SK-N-SH (cell line): Measurements from ENCODE around the gene LRSAM1. TPM values are rescaled to one million over a fixed set of nuclear protein-coding genes. Genes with fewer than 3 reads are reported as not detected.

Experiments
- CTCF ChIA-PET: fragments of 300-600, 350-600 bp; formaldehyde crosslinking; extraction: SDS; loops from one replicate; lab custom pipeline; 2021; lab: Yijun Ruan, JAX
- POLR2A ChIA-PET: fragments of 350-600 bp; sonication (Branson Sonifier 250); formaldehyde crosslinking; extraction: SDS; loops from one replicate; lab custom pipeline; 2020; ENCODE audit warnings: antibody characterized with exemption, inconsistent platforms; lab: Yijun Ruan, JAX
- DNase-seq: peaks from one replicate; pipeline ENCODE4 v3.0.0; 2012
- H2AFZ ChIP-seq: fragments of 200-600 bp; sonication (generic); 2 replicates; pipeline ENCODE4 v1.8.1; 2016; ENCODE audit warnings: antibody characterized with exemption, mild to moderate bottlenecking, low read depth
- H3F3A ChIP-seq: fragments of 200-600 bp; sonication (generic); replicated peaks from 2 replicates; pipeline ENCODE3; 2016; ENCODE audit warnings: antibody characterized with exemption, mild to moderate bottlenecking; ENCODE audit not compliant: insufficient read depth
- H3K27ac ChIP-seq, 2 experiments: fragments of 200-500 bp in 1 of 2; fragments of 200-600 bp in 1 of 2; sonication (Bioruptor generic) in 1 of 2; sonication (generic), shearing (Covaris generic) in 1 of 2; 2 replicates each; pipeline versions ENCODE4 v1.5.1 to v1.6.1; 2014 to 2016; ENCODE audit warnings: low read depth in 2 of 2, inconsistent platforms in 1 of 2, low read length in 1 of 2, mild to moderate bottlenecking in 1 of 2, mixed read lengths in 1 of 2
- H3K27me3 ChIP-seq: fragments of 200-600 bp; sonication (generic), shearing (Covaris generic); 2 replicates; pipeline ENCODE4 v1.6.1; 2016; ENCODE audit warnings: mixed run types; ENCODE audit not compliant: insufficient read depth
- H3K36me3 ChIP-seq, 2 experiments: fragments of 200-500 bp in 1 of 2; fragments of 200-600 bp in 1 of 2; sonication (Bioruptor generic) in 1 of 2; sonication (generic) in 1 of 2; replicated peaks in 1 of 2; 2 replicates each; pipeline versions ENCODE3 to v1.5.1; 2014 to 2016; ENCODE audit warnings: low read length in 1 of 2, mild to moderate bottlenecking in 1 of 2; ENCODE audit not compliant: insufficient read depth in 2 of 2, control insufficient read depth in 1 of 2
- H3K4me1 ChIP-seq, 2 experiments: fragments of 200-500 bp in 1 of 2; fragments of 200-600 bp in 1 of 2; sonication (Bioruptor generic) in 1 of 2; sonication (generic), shearing (Covaris generic) in 1 of 2; 2 replicates each; pipeline versions ENCODE4 v1.5.1 to v1.6.1; 2014 to 2016; ENCODE audit warnings: low read depth in 1 of 2, low read length in 1 of 2, mixed run types in 1 of 2; ENCODE audit not compliant: insufficient read depth in 2 of 2, control insufficient read depth in 1 of 2
- H3K4me2 ChIP-seq: fragments of 200-600 bp; sonication (generic), shearing (Covaris generic); 2 replicates; pipeline ENCODE4 v1.6.1; 2017; ENCODE audit warnings: mixed run types
- H3K4me3 ChIP-seq, 2 experiments: fragments of 200-500 bp in 1 of 2; fragments of 200-600 bp in 1 of 2; sonication (Bioruptor generic) in 1 of 2; sonication (generic), shearing (Covaris generic) in 1 of 2; 2 replicates each; pipeline versions ENCODE4 v1.5.1 to v1.8.1; 2014 to 2016; ENCODE audit warnings: low read depth in 2 of 2, inconsistent platforms in 1 of 2, low read length in 1 of 2, mild to moderate bottlenecking in 1 of 2, mixed read lengths in 1 of 2, moderate library complexity in 1 of 2
- H3K79me2 ChIP-seq: fragments of 200-600 bp; sonication (generic); 2 replicates; pipeline ENCODE4 v1.8.1; 2017; ENCODE audit warnings: mild to moderate bottlenecking; ENCODE audit not compliant: insufficient read depth
- H3K9ac ChIP-seq: fragments of 200-600 bp; sonication (generic); 2 replicates; pipeline ENCODE4 v1.6.1; 2017; ENCODE audit warnings: mixed run types
- H3K9me2 ChIP-seq: fragments of 200-600 bp; sonication (generic); 2 replicates; pipeline ENCODE4 v1.6.1; 2017; ENCODE audit warnings: mixed run types
- H3K9me3 ChIP-seq: fragments of 200-600 bp; sonication (generic); 2 replicates; pipeline ENCODE4 v1.6.1; 2017; ENCODE audit warnings: mixed run types, mild to moderate bottlenecking, moderate library complexity
- H4K20me1 ChIP-seq: fragments of 200-600 bp; sonication (generic); 2 replicates; pipeline ENCODE4 v1.6.1; 2017; ENCODE audit warnings: mild to moderate bottlenecking, mixed run types; ENCODE audit not compliant: insufficient read depth
- CTCF ChIP-seq: fragments of 200-600 bp; sonication (generic); IDR thresholded peaks from 2 replicates; pipeline ENCODE4 v1.6.1; 2017; ENCODE audit warnings: antibody characterized with exemption, mild to moderate bottlenecking, moderate library complexity
- EP300 ChIP-seq, 2 experiments: IDR thresholded peaks; 2 replicates each; pipeline versions ENCODE4 v1.4.0 to v1.6.1; 2012; ENCODE audit warnings: borderline replicate concordance in 1 of 2, low read depth in 1 of 2, low read length in 1 of 2
- FOSL2 ChIP-seq: IDR thresholded peaks from 2 replicates; pipeline ENCODE4 v1.4.0; 2012; ENCODE audit warnings: low read depth, mild to moderate bottlenecking, moderate library complexity, borderline replicate concordance
- FOXM1 ChIP-seq: IDR thresholded peaks from 2 replicates; pipeline ENCODE4 v1.4.0; 2012; ENCODE audit warnings: low read depth, mild to moderate bottlenecking
- MEF2A ChIP-seq: IDR thresholded peaks from 2 replicates; pipeline ENCODE4 v1.4.0; 2012; ENCODE audit warnings: low read depth, borderline replicate concordance
- MXI1 ChIP-seq: IDR thresholded peaks from 2 replicates; pipeline ENCODE4 v1.6.1; 2012; ENCODE audit warnings: mild to moderate bottlenecking, low read depth, low read length, improper control_type of control experiment
- NRF1 ChIP-seq: IDR thresholded peaks from 2 replicates; pipeline ENCODE4 v1.6.1; 2012; ENCODE audit warnings: low read depth, mild to moderate bottlenecking, low read length
- POLR2AphosphoS5 ChIP-seq: IDR thresholded peaks from 2 replicates; pipeline ENCODE4 v1.6.1; 2012; ENCODE audit warnings: low read depth, low read length
- RAD21 ChIP-seq: IDR thresholded peaks from 2 replicates; pipeline ENCODE4 v1.6.1; 2012; ENCODE audit warnings: mild to moderate bottlenecking, low read length
- RCOR1 ChIP-seq: fragments of 150-350 bp; IDR thresholded peaks from 2 replicates; pipeline ENCODE4 v1.6.1; 2017; ENCODE audit warnings: antibody characterized with exemption, low read length
- REST ChIP-seq: IDR thresholded peaks from 2 replicates; pipeline ENCODE4 v1.6.1; 2012; ENCODE audit warnings: mild to moderate bottlenecking, low read depth, low read length, moderate library complexity
- RFX5 ChIP-seq: IDR thresholded peaks from 2 replicates; pipeline ENCODE4 v1.6.1; 2012; ENCODE audit warnings: mild to moderate bottlenecking, improper control_type of control experiment, low read length
- SMC3 ChIP-seq: IDR thresholded peaks from 2 replicates; pipeline ENCODE4 v1.6.1; 2012; ENCODE audit warnings: low read depth, low read length, improper control_type of control experiment
- TAF1 ChIP-seq: IDR thresholded peaks from 2 replicates; pipeline ENCODE4 v1.6.1; 2012; ENCODE audit warnings: low read depth, mild to moderate bottlenecking, low read length, moderate library complexity, borderline replicate concordance
- TEAD4 ChIP-seq: IDR thresholded peaks from 2 replicates; pipeline ENCODE4 v1.4.0; 2012; ENCODE audit warnings: mild to moderate bottlenecking, borderline replicate concordance; ENCODE audit not compliant: insufficient read depth
- USF2 ChIP-seq: fragments of 150-350 bp; IDR thresholded peaks from 2 replicates; pipeline ENCODE4 v1.6.1; 2017; ENCODE audit warnings: antibody characterized with exemption, low read length, low read depth, borderline replicate concordance
- WGBS: methylation state at CpG from one replicate; pipeline ENCODE4 v1.1.6; 2017; ENCODE audit warnings: low lambda C conversion rate; 5-methylcytosine and 5-hydroxymethylcytosine counted together
- polyA plus RNA-seq, 3 experiments: library from polyadenylated mRNA; depleted of rRNA; stranded (reverse); fragments of >200 nt; gene quantifications; 2 replicates each; pipeline ENCODE4 v1.2.3, GENCODE V29; 2012

The LRSAM1 gene
- polyA plus RNA-seq, 1 of the 3 experiments (the other 2 are of a cell fraction), result 8.0 TPM

- TF ChIP-seq SMC3, result no peak
- no peak for TF ChIP-seq POLR2AphosphoS5
- no peak for TF ChIP-seq NRF1
- no peak for TF ChIP-seq REST
- TF ChIP-seq RFX5, result no peak
- TF ChIP-seq CTCF, result no peak
- Histone ChIP-seq H3K9me3 (no peaks in the 10 kb centered on the region), H3K9ac (no peak overlapping the region), H3K27me3 (no peaks in the 10 kb centered on the region), H3F3A (no peaks in the 10 kb centered on the region), H3K4me2 (no peak overlapping the region), H3K27ac (no peak overlapping the region), H3K79me2 (peaks cover 13% of the 10 kb centered on the region; the same call in 1 of the 2 replicates), H3K4me3 (no peak overlapping the region), H3K9me2 (no peaks in the 10 kb centered on the region), H2AFZ (no peak overlapping the region), H4K20me1 (no peaks in the 10 kb centered on the region), H3K4me1 (peaks cover 0 to 13% of the 10 kb centered on the region in 2 experiments; a peak in 1 of 4 replicates), H3K36me3 (peaks cover 17 to 43% of the 10 kb centered on the region in 2 experiments)
- POLR2A ChIA-PET, result interaction anchor here (0.6 kb wide), 2 partner anchors 9 to 985 kb away, joined by 3 read pairs; no protein-coding TSS in a partner anchor
- CTCF ChIA-PET, result interaction anchor here (2.6 kb wide), 1 partner anchor 46 kb away, joined by 11 read pairs; no protein-coding TSS in a partner anchor
- no peak for DNase-seq
- 87% methylated on average over 15 of the region's 17 CpGs for WGBS
Observed at GRCh38 chr9:127457191-127457878, 6.0 kb downstream of the LRSAM1 start.

GRCh38 chr9:127458921-127459320 lies 7.6 kb downstream of the LRSAM1 start:
- Histone ChIP-seq H3K36me3 (peaks cover 28 to 51% of the 10 kb centered on the region in 2 experiments), H3K9me3 (no peaks in the 10 kb centered on the region), H3K4me1 (peaks cover 0 to 8% of the 10 kb centered on the region in 2 experiments; a peak in 1 of 4 replicates), H2AFZ (no peak overlapping the region), H4K20me1 (no peaks in the 10 kb centered on the region), H3K9me2 (no peaks in the 10 kb centered on the region), H3F3A (no peaks in the 10 kb centered on the region), H3K27ac (no peak overlapping the region), H3K27me3 (no peaks in the 10 kb centered on the region), H3K79me2 (no peaks in the 10 kb centered on the region), H3K9ac (no peak overlapping the region), H3K4me3 (no peak overlapping the region), H3K4me2 (no peak overlapping the region)
- ChIA-PET POLR2A (interaction anchor here (0.7 kb wide), 1 partner anchor 11 kb away, joined by 3 read pairs; no protein-coding TSS in a partner anchor), CTCF (no interaction called here)
- DNase-seq, result no peak
- 82% methylated on average over 7 of the region's 9 CpGs for WGBS
- TF ChIP-seq RCOR1 (no peak), MXI1 (no peak), TEAD4 (no peak), EP300 (IDR thresholded peaks at IDR 0.05; ENCODE audit: borderline replicate concordance in 1 of 2, low read depth in 1 of 2, low read length in 1 of 2) (no peak), FOSL2 (no peak), NRF1 (no peak), FOXM1 (no peak), USF2 (no peak), POLR2AphosphoS5 (no peak), MEF2A (no peak), RAD21 (no peak), TAF1 (no peak)
